Lower leg skin (tissue), 4 donors: Measurements from ENCODE around the gene IL15RA. TPM values are rescaled to one million over a fixed set of nuclear protein-coding genes. Genes with fewer than 3 reads are reported as not detected.

Source experiments
- DNase-seq, 2 donors: peaks; one replicate each; pipeline ENCODE4 v3.0.0-alpha.2; 2019; ENCODE audit warnings: low spot score in 2 of 2
- H3K4me3 ChIP-seq: fragments of 200-600 bp; sonication (generic); 2 replicates; pipeline ENCODE4 v1.5.1; 2017; ENCODE audit warnings: mild to moderate bottlenecking, low read depth; ENCODE audit not compliant: poor library complexity, severe bottlenecking
- POLR2A ChIP-seq, 2 donors: fragments of 450-650 bp; IDR thresholded peaks; one replicate each; pipeline ENCODE4 v1.6.1; 2016 to 2017; ENCODE audit warnings: antibody characterized with exemption in 2 of 2, mild to moderate bottlenecking in 1 of 2, moderate library complexity in 1 of 2
- WGBS, 2 donors: methylation state at CpG; one replicate each; pipeline ENCODE4 v1.1.5; 2018; 5-methylcytosine and 5-hydroxymethylcytosine counted together
- intact Hi-C: fragments of 100-400 bp; cut with DNase I; formaldehyde crosslinking; loops from one replicate; pipeline ENCODE4 v1.15.0; 2023; ENCODE audit warnings: low total_unique reads
- total RNA-seq, 4 donors: library from RNA; depleted of rRNA; stranded (reverse); fragments of >200 nt; gene quantifications; one replicate each; pipeline ENCODE4 v1.1.0, GENCODE V29; 2016
- TF ChIP-seq, protein P1 (sequence below), 3 donors: fragments of 450-650 bp; IDR thresholded peaks; one replicate each; pipeline ENCODE4 v1.5.1; 2016; ENCODE audit warnings: antibody characterized with exemption in 3 of 3, mild to moderate bottlenecking in 3 of 3, moderate library complexity in 2 of 3

IL15RA gene
- total RNA-seq, 4 donors from 2014 or later = 9.3 to 30.8 (median 24.8) TPM

DNA sequence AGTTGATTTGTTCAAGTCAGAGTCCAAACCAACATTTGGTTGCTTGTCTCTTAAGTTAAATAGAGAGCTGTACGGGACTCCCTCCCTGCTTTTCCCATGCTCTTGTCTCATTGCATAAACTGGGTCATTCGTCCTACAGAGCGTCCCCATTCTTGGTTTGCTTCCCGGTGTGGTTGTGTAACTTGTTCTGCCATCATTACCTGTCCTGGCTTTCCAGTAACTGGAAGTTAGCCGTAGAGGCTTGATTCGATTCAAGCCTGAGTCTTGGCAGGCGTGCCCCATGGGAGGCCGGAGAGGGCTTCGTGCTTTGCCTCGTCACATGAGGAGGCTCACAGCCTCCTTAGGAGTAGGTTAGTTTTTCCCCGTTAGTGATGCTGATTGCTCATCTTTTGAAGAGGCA lies 47.1 kb downstream of the IL15RA start:
- WGBS, 2 donors = 69 to 86% methylated on average over 11 of the region's 11 CpGs
- TF ChIP-seq POLR2A (IDR thresholded peaks at IDR 0.05) = no peak

DNA sequence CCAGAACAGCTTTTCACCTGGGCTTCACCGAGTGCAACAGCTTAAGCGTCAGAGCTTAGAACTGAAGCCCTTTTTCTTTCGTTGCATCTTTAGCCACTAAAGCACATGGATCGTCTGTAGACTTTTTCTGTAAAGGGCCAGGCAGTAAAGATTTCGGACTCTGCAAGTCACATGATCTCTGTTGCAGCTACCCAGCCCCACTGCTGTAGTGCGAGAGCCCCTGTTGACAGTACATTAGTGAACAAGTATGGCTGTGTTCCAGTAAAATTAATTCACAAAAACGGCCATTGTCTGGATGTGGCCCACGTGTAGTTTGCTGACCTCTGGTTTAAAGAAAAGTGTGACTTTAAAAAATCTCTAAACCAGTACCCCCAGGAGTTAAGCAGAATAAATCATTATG lies 47.9 kb downstream of the IL15RA start:
- no peak overlapping the region for H3K4me3 ChIP-seq
- DNase-seq = no peak
- TF ChIP-seq POLR2A (IDR thresholded peaks at IDR 0.05) = no peak
- TF ChIP-seq, protein P1, sequence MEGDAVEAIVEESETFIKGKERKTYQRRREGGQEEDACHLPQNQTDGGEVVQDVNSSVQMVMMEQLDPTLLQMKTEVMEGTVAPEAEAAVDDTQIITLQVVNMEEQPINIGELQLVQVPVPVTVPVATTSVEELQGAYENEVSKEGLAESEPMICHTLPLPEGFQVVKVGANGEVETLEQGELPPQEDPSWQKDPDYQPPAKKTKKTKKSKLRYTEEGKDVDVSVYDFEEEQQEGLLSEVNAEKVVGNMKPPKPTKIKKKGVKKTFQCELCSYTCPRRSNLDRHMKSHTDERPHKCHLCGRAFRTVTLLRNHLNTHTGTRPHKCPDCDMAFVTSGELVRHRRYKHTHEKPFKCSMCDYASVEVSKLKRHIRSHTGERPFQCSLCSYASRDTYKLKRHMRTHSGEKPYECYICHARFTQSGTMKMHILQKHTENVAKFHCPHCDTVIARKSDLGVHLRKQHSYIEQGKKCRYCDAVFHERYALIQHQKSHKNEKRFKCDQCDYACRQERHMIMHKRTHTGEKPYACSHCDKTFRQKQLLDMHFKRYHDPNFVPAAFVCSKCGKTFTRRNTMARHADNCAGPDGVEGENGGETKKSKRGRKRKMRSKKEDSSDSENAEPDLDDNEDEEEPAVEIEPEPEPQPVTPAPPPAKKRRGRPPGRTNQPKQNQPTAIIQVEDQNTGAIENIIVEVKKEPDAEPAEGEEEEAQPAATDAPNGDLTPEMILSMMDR (IDR thresholded peaks at IDR 0.05) = no peak
- 83 to 84% methylated on average over 8 of the region's 8 CpGs for WGBS, 2 donors
- intact Hi-C loops = no loop called here

More for the DNA sequence above, 47.1 kb downstream of the IL15RA start:
- DNase-seq = no peak
- intact Hi-C loops = no loop called here
- no peak overlapping the region for H3K4me3 ChIP-seq

DNA sequence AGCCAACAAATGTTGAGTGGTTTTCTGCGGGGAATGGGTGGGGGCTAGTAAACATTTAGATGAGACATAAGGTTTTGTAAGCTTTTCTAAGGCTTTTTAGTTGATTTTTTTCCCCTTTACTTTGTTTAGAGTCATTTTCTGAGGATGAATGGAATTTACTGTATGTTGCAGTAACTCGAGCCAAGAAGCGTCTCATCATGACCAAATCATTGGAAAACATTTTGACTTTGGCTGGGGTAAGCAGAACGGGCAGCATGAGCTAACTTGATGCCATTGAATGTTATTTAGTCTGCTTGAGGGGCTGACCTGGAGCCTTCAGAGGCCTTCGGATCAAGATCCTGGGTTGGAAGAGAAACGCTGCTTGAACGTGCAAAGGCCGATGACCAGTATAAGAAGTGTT lies 50.0 kb downstream of the IL15RA start:
- DNase-seq = no peak
- no peak overlapping the region for H3K4me3 ChIP-seq
- intact Hi-C loops = no loop called here
- WGBS, 2 donors = 84 to 86% methylated on average over 8 of the region's 8 CpGs
- TF ChIP-seq, protein P1 (IDR thresholded peaks at IDR 0.05) = no peak
- no peak for TF ChIP-seq POLR2A (IDR thresholded peaks at IDR 0.05)

DNA sequence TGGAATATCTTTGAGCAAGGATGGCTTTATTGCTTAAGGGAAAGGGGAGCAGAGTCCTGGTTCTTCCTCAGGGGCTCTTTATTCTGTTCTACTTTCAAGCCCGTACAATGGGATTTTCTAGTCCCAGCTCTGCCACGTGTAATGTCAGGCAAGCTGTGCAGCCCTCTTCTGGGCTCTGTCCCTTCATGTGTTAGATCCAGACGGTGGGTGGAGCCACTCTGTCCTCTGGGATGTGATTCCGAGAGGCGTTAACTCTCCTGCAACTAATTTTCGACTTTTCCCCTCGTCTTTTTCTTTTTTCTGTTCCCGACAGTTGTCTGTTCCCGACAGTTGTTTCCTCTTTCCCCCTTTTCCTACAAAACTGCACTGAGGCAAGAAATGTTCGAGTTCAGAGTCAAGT lies 52.5 kb downstream of the IL15RA start:
- DNase-seq = no peak
- no peak overlapping the region for H3K4me3 ChIP-seq
- intact Hi-C loops = no loop called here
- WGBS, 2 donors = 69 to 79% methylated on average over 10 of the region's 10 CpGs
- TF ChIP-seq, protein P1 (IDR thresholded peaks at IDR 0.05) = no peak
- TF ChIP-seq POLR2A (IDR thresholded peaks at IDR 0.05) = no peak

DNA sequence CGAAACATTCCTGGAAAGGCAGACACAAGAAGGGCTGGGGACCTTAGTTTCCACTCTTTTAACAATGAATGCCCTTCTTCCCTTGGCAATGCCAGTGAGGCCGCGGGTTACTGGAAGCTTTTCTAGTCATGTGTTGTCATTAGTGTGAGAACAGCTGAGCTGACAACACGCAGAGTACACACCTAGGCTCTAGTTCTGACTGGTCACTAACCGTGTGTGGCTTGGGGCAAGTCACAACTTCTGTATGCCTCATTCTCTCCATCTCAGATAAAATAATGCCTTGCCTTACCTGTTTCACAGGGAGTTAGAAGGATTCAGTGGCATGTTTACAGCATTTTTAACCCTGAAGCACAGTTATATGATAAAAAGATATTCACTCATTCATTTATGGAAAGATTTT lies 55.6 kb downstream of the IL15RA start:
- WGBS, 2 donors = 74 to 75% methylated on average over 5 of the region's 5 CpGs
- TF ChIP-seq POLR2A (IDR thresholded peaks at IDR 0.05) = no peak
- TF ChIP-seq, protein P1 (IDR thresholded peaks at IDR 0.05) = no peak
- no peak overlapping the region for H3K4me3 ChIP-seq
- intact Hi-C loops = no loop called here
- DNase-seq = no peak

DNA sequence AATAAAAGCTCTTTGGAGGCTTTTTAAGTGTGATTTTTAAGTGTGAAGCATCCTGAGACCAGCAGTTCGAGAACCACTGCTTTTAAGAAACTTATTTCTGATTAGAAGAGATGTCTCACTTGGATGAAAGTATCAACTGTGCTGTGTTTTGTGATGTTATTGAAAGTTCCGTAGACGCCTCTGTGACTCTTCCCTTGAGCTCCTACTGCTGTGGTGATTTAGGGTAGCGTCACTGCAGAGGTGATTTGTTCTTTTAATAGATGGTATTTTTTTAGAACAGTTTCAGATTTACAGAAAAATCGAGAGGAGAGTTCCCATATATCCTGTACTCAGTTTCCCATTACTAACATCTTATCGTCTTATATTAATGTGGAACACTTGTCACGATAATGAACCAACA lies 57.8 kb downstream of the IL15RA start:
- no peak for TF ChIP-seq POLR2A (IDR thresholded peaks at IDR 0.05)
- TF ChIP-seq, protein P1 (IDR thresholded peaks at IDR 0.05) = no peak
- WGBS, 2 donors = 95 to 96% methylated on average over 7 of the region's 7 CpGs
- DNase-seq = no peak
- intact Hi-C loops = no loop called here
- H3K4me3 ChIP-seq = no peak overlapping the region
